OCI-LY1 (cell line): ENCODE data around the gene LDLRAD4.

Experiments
- H2AFZ ChIP-seq: fragments of 200-600 bp; sonication (generic), shearing (Covaris generic); 2 replicates; pipeline ENCODE4 v1.6.0; 2014; ENCODE audit warnings: antibody characterized with exemption, mild to moderate bottlenecking, low read length
- H3F3A ChIP-seq: fragments of 200-600 bp; sonication (generic), shearing (Covaris generic); 2 replicates; pipeline ENCODE4 v1.6.0; 2014; ENCODE audit warnings: mild to moderate bottlenecking, antibody characterized with exemption, low read length, moderate library complexity; ENCODE audit not compliant: insufficient read depth
- H3K27ac ChIP-seq: fragments of 200-600 bp; sonication (generic); 2 replicates; pipeline ENCODE4 v1.5.1; 2014; ENCODE audit warnings: low read length, mixed run types, mild to moderate bottlenecking, low read depth; ENCODE audit not compliant: poor library complexity, severe bottlenecking
- H3K27me3 ChIP-seq: fragments of 200-600 bp; sonication (generic); 2 replicates; pipeline ENCODE4 v1.6.0; 2014; ENCODE audit warnings: antibody characterized with exemption, mild to moderate bottlenecking, low read length, moderate library complexity; ENCODE audit not compliant: insufficient read depth
- H3K36me3 ChIP-seq: fragments of 200-600 bp; sonication (generic); 2 replicates; pipeline ENCODE4 v1.6.1; 2014; ENCODE audit warnings: mild to moderate bottlenecking, antibody characterized with exemption, low read length, moderate library complexity, mixed read lengths; ENCODE audit not compliant: insufficient read depth
- H3K4me1 ChIP-seq: fragments of 200-600 bp; sonication (generic); 2 replicates; pipeline ENCODE4 v1.5.1; 2014; ENCODE audit warnings: mild to moderate bottlenecking, low read length, moderate library complexity; ENCODE audit not compliant: insufficient read depth, severe bottlenecking
- H3K4me2 ChIP-seq: fragments of 200-600 bp; sonication (generic), shearing (Covaris generic); 2 replicates; pipeline ENCODE4 v1.6.1; 2014; ENCODE audit warnings: low read length
- H3K4me3 ChIP-seq: fragments of 200-600 bp; sonication (generic); 2 replicates; pipeline ENCODE4 v1.5.1; 2014; ENCODE audit warnings: low read length, low read depth, mild to moderate bottlenecking, mixed read lengths; ENCODE audit not compliant: poor library complexity, severe bottlenecking
- H3K79me2 ChIP-seq: fragments of 200-600 bp; shearing (Covaris generic); 2 replicates; pipeline ENCODE4 v1.6.1; 2016; ENCODE audit warnings: mixed run types, low read length, mixed read lengths; ENCODE audit not compliant: insufficient read depth
- H3K9ac ChIP-seq: fragments of 200-600 bp; sonication (generic), shearing (Covaris generic); 2 replicates; pipeline ENCODE4 v1.6.1; 2014; ENCODE audit warnings: mild to moderate bottlenecking, low read length, mixed read lengths
- H3K9me2 ChIP-seq: fragments of 200-600 bp; sonication (generic), shearing (Covaris generic); 2 replicates; pipeline ENCODE4 v1.6.1; 2014; ENCODE audit warnings: low read depth, mild to moderate bottlenecking, low read length, mixed read lengths
- H3K9me3 ChIP-seq: fragments of 200-600 bp; shearing (Covaris generic); 2 replicates; pipeline ENCODE4 v1.6.1; 2014; ENCODE audit warnings: low read length, mixed read lengths
- H4K20me1 ChIP-seq: fragments of 200-600 bp; sonication (generic), shearing (Covaris generic); 2 replicates; pipeline ENCODE4 v1.6.0; 2016; ENCODE audit warnings: mild to moderate bottlenecking, low read length; ENCODE audit not compliant: insufficient read depth
- EZH2 ChIP-seq: fragments of 200-600 bp; sonication (generic), shearing (Covaris generic); IDR thresholded peaks from 2 replicates; pipeline ENCODE4 v1.8.0; 2017; ENCODE audit warnings: borderline replicate concordance, mixed run types, mild to moderate bottlenecking, antibody characterized with exemption, low read length, moderate library complexity, mixed read lengths
- TF ChIP-seq, protein P1 (sequence below): fragments of 200-600 bp; sonication (generic), shearing (Covaris generic); IDR thresholded peaks from 2 replicates; pipeline ENCODE4 v1.5.1; 2017; ENCODE audit warnings: mild to moderate bottlenecking, antibody characterized with exemption, low read length, moderate library complexity, mixed read lengths

Gene LDLRAD4

DNA sequence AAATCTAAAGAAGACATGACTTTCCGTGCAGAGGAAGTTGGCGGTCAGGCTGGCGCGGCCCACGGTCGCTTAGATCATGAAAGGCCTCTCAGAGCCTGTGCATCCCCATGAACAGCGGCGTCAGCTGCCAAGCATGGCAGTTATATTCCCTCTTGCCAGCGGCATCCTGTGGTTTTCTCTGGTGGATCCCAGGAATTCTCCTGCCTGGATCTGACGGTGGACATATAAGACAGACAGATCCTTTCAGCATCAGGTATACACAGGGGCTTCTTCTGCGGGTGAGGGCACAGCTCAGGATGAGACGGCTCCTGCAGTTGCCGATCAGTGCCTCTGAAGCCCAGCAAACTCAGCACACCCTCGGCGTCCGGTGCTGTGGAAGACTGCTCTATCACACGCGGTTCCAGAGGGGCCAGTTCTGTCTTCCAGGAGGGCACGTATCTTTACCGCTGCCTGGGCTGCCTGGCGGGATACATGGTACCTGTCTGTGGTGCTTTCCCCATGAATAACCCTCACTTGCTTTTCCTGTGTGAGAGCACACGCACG, 157.8 kb downstream of the LDLRAD4 start:
- Histone ChIP-seq H2AFZ (no peak overlapping the region), H4K20me1 (no peaks in the 10 kb centered on the region), H3K36me3 (no peaks in the 10 kb centered on the region), H3K79me2 (no peaks in the 10 kb centered on the region), H3K4me3 (no peak overlapping the region), H3K4me1 (peaks cover 35% of the 10 kb centered on the region), H3K9me3 (no peaks in the 10 kb centered on the region), H3K9me2 (no peaks in the 10 kb centered on the region), H3K4me2 (peak overlapping the region; percentile 32), H3F3A (no peaks in the 10 kb centered on the region), H3K27ac (no peak overlapping the region), H3K27me3 (peaks cover 21% of the 10 kb centered on the region; the same call in 1 of the 2 replicates), H3K9ac (no peak overlapping the region)
- TF ChIP-seq, protein P1, sequence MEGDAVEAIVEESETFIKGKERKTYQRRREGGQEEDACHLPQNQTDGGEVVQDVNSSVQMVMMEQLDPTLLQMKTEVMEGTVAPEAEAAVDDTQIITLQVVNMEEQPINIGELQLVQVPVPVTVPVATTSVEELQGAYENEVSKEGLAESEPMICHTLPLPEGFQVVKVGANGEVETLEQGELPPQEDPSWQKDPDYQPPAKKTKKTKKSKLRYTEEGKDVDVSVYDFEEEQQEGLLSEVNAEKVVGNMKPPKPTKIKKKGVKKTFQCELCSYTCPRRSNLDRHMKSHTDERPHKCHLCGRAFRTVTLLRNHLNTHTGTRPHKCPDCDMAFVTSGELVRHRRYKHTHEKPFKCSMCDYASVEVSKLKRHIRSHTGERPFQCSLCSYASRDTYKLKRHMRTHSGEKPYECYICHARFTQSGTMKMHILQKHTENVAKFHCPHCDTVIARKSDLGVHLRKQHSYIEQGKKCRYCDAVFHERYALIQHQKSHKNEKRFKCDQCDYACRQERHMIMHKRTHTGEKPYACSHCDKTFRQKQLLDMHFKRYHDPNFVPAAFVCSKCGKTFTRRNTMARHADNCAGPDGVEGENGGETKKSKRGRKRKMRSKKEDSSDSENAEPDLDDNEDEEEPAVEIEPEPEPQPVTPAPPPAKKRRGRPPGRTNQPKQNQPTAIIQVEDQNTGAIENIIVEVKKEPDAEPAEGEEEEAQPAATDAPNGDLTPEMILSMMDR = no peak
- TF ChIP-seq EZH2 = no peak

DNA sequence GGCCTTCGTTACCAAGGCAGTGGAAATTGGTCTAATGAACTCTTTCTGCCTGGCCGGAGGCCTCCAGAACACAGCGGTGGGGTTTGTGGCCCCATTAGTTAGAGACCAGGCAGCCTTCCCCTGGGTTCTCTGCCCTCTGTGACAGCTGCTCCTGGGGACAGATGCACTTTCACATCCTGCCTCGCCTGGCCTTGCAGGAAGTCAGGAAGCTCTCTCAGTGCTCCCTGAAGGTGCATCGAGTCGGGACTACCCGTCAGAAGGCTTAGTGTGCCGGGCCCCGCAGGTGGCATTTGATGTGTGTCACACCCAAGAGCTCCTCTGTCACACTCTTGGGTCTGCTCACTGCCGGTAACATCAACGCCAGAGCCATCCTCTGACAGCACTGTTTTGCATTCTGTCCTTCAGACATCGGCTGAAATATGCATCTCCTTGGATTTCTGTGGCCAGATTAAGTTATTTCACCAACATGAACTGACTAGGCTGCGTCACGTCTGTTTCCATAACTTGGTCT, 158.3 kb downstream of the LDLRAD4 start:
- Histone ChIP-seq H4K20me1 (no peaks in the 10 kb centered on the region), H3K9ac (no peak overlapping the region), H3K9me3 (no peaks in the 10 kb centered on the region), H3K79me2 (no peaks in the 10 kb centered on the region), H3K27ac (no peak overlapping the region), H3K4me1 (peaks cover 38% of the 10 kb centered on the region), H3K4me2 (peak overlapping the region; percentile 32), H3K4me3 (no peak overlapping the region), H3K9me2 (no peaks in the 10 kb centered on the region), H3K36me3 (no peaks in the 10 kb centered on the region), H3F3A (no peaks in the 10 kb centered on the region), H2AFZ (no peak overlapping the region), H3K27me3 (peaks cover 21% of the 10 kb centered on the region; the same call in 1 of the 2 replicates)
- TF ChIP-seq, protein P1 = no peak
- no peak for TF ChIP-seq EZH2

DNA sequence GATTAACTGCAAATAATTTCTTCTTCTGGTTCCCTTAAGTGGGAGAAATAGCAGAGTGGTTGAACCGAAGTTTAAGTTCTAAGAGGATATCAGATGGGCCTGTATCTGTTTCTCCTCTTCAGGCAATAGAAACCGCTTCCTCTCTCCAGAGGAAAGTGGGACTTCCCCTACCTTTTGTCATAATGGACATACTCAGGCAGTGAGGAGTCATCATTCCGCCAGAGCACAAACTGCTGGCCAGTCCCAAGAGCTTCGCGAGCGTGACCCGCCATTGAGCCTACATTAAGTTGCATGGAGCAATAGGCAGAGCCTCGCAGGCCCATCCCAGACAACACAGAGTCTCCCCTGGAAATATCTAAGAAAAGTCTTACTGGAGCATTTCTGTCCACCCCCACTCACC, 158.9 kb downstream of the LDLRAD4 start:
- no peaks in the 10 kb centered on the region for H3F3A ChIP-seq
- H3K9ac ChIP-seq = no peak overlapping the region
- H3K27me3 ChIP-seq = peaks cover 21% of the 10 kb centered on the region; the same call in 1 of the 2 replicates
- H4K20me1 ChIP-seq = no peaks in the 10 kb centered on the region
- H3K4me3 ChIP-seq = no peak overlapping the region
- TF ChIP-seq, protein P1 = no peak
- no peak for TF ChIP-seq EZH2
- H3K79me2 ChIP-seq = no peaks in the 10 kb centered on the region
- no peaks in the 10 kb centered on the region for H3K9me3 ChIP-seq
- no peaks in the 10 kb centered on the region for H3K36me3 ChIP-seq
- H3K27ac ChIP-seq = no peak overlapping the region
- H3K9me2 ChIP-seq = no peaks in the 10 kb centered on the region
- H3K4me2 ChIP-seq = peak overlapping the region; percentile 32; the same call in 1 of the 2 replicates
- no peak overlapping the region for H2AFZ ChIP-seq
- peaks cover 38% of the 10 kb centered on the region for H3K4me1 ChIP-seq
